D341Med (cell line): ENCODE measurements around the gene MCL1.
"Not testable (repeated sequence)": the region's sequence is repeated elsewhere in the genome, so short reads cannot be mapped to it uniquely, and the experiment has no call there.

Experiments
- DNase-seq: peaks from one replicate; pipeline ENCODE4 v3.0.0; 2012; ENCODE audit warnings: low spot score

The MCL1 gene

GRCh38 chr1:150568594-150568966, 10.8 kb downstream of the MCL1 start:
- no peak for DNase-seq

GRCh38 chr1:150567717-150568593, 11.5 kb downstream of the MCL1 start:
- DNase-seq, result peak; percentile 61

GRCh38 chr1:150567341-150567716, 12.1 kb downstream of the MCL1 start:
- no peak for DNase-seq

GRCh38 chr1:150566589-150567340, 12.6 kb downstream of the MCL1 start:
- no peak for DNase-seq

- DNase-seq, result not testable (repeated sequence)
Observed at GRCh38 chr1:150565240-150565991, 14.0 kb downstream of the MCL1 start.

GRCh38 chr1:150564051-150564991, 15.1 kb downstream of the MCL1 start:
- no peak for DNase-seq

- DNase-seq, result peak; percentile 49
Observed at GRCh38 chr1:150563340-150564038, 15.9 kb downstream of the MCL1 start.

- no peak for DNase-seq
Observed at GRCh38 chr1:150562446-150563339, 16.7 kb downstream of the MCL1 start.

- DNase-seq, result peak; percentile 92
Observed at GRCh38 chr1:150561974-150562445, 17.4 kb downstream of the MCL1 start.

GRCh38 chr1:150561254-150561973, 18.0 kb downstream of the MCL1 start:
- DNase-seq, result peak; percentile 92

- peak; percentile 92 for DNase-seq
Observed at GRCh38 chr1:150560576-150561253, 18.7 kb downstream of the MCL1 start.

- DNase-seq, result peak; percentile 90
Observed at GRCh38 chr1:150560011-150560438, 19.4 kb downstream of the MCL1 start.

- no peak for DNase-seq
Observed at GRCh38 chr1:150559656-150560010, 19.8 kb downstream of the MCL1 start.

GRCh38 chr1:150558761-150559655, 20.4 kb downstream of the MCL1 start:
- peak; percentile 33 for DNase-seq

- peak; percentile 21 for DNase-seq
Observed at GRCh38 chr1:150558303-150558704, 21.1 kb downstream of the MCL1 start.

GRCh38 chr1:150557813-150558212, 21.6 kb downstream of the MCL1 start:
- peak; percentile 29 for DNase-seq

- DNase-seq, result peak; percentile 22
Observed at GRCh38 chr1:150557065-150557600, 22.3 kb downstream of the MCL1 start.
